B cell (primary cell): ENCODE measurements around the gene RPS5. TPM values are rescaled to one million over a fixed set of nuclear protein-coding genes. Genes with fewer than 3 reads are reported as not detected.

Experiments used
- ATAC-seq: fragments of 200-7000 bp; cut with Tn5 transposase; one replicate; pipeline ENCODE4 v1.10.0; 2021; ENCODE audit warnings: low read depth, mild to moderate bottlenecking, moderate number of reproducible peaks, moderate library complexity
- CTCF ChIA-PET: fragments of 350-600 bp; sonication (Branson Sonifier 250); formaldehyde crosslinking; loops from one replicate; lab custom pipeline; 2021; ENCODE audit warnings: antibody characterized with exemption, inconsistent platforms; lab: Charles Lee
- POLR2A ChIA-PET: fragments of 350-600 bp; sonication (Branson Sonifier 250); formaldehyde crosslinking; loops from one replicate; lab custom pipeline; 2021; ENCODE audit warnings: antibody characterized with exemption; lab: Charles Lee
- DNase-seq: peaks from one replicate; pipeline ENCODE4 v3.0.0; 2013
- H2AFZ ChIP-seq: 2 replicates; pipeline ENCODE4 v1.6.1; 2012; ENCODE audit warnings: mild to moderate bottlenecking, low read depth, low read length; ENCODE audit not compliant: insufficient read depth, poor library complexity, severe bottlenecking
- H3K27ac ChIP-seq, 2 donors: 1 replicate in 1 of 2; 2 replicates in 1 of 2; pipeline ENCODE4 v1.5.1; 2012 to 2013; ENCODE audit warnings: low read length in 2 of 2, mild to moderate bottlenecking in 2 of 2, moderate library complexity in 1 of 2
- H3K27me3 ChIP-seq, 4 experiments: fragments of 200-600 bp in 1 of 4; sonication (generic) in 1 of 4; replicated peaks in 1 of 4; 1 replicate in 2 of 4; 2 replicates in 2 of 4; pipeline versions ENCODE4 v1.6.1 to v1.7.0; 2013 to 2016; ENCODE audit warnings: low read length in 3 of 4, mild to moderate bottlenecking in 2 of 4, mixed read lengths in 1 of 4, moderate library complexity in 1 of 4; ENCODE audit not compliant: insufficient read depth in 4 of 4, control insufficient read depth in 3 of 4; ENCODE audit errors: control extremely low read depth in 1 of 4
- H3K36me3 ChIP-seq, 2 experiments: replicated peaks in 1 of 2; 1 replicate in 1 of 2; 2 replicates in 1 of 2; pipeline versions ENCODE4 v1.6.1 to v1.7.1; 2013; ENCODE audit warnings: low read length in 1 of 2; ENCODE audit not compliant: insufficient read depth in 2 of 2, control insufficient read depth in 1 of 2; ENCODE audit errors: control extremely low read depth in 1 of 2, extremely low read depth in 1 of 2
- H3K4me1 ChIP-seq, 2 donors: fragments of 200-600 bp in 1 of 2; sonication (generic) in 1 of 2; 1 replicate in 1 of 2; 2 replicates in 1 of 2; pipeline versions ENCODE4 v1.5.1 to v1.6.1; 2013 to 2017; ENCODE audit warnings: low read length in 2 of 2; ENCODE audit not compliant: control insufficient read depth in 2 of 2, insufficient read depth in 2 of 2
- H3K4me2 ChIP-seq: replicated peaks from 2 replicates; pipeline ENCODE3; 2012; ENCODE audit warnings: mild to moderate bottlenecking, low read depth, low read length; ENCODE audit not compliant: poor library complexity, severe bottlenecking
- H3K4me3 ChIP-seq, 5 experiments: fragments of 200-600 bp in 1 of 5; sonication (generic) in 1 of 5; 1 replicate in 3 of 5; 2 replicates in 2 of 5; pipeline versions ENCODE4 v1.5.1 to v1.7.0; 2011 to 2016; ENCODE audit warnings: low read length in 4 of 5, mild to moderate bottlenecking in 4 of 5, low read depth in 2 of 5, control low read depth in 1 of 5, moderate library complexity in 1 of 5; ENCODE audit not compliant: insufficient read depth in 1 of 5; ENCODE audit errors: control extremely low read depth in 1 of 5, extremely low read depth in 1 of 5
- H3K79me2 ChIP-seq: fragments of 200-600 bp; sonication (generic); one replicate; pipeline ENCODE4 v1.6.0; 2016; ENCODE audit warnings: low read length; ENCODE audit not compliant: control insufficient read depth, insufficient read depth
- H3K9ac ChIP-seq: fragments of 200-600 bp; sonication (generic); 2 replicates; pipeline ENCODE4 v1.6.1; 2017; ENCODE audit warnings: mild to moderate bottlenecking, low read length, moderate library complexity
- H3K9me3 ChIP-seq, 3 donors: one replicate each; pipeline versions ENCODE4 v1.6.1 to v1.7.1; 2013; ENCODE audit warnings: low read length in 2 of 3; ENCODE audit not compliant: control insufficient read depth in 2 of 3, insufficient read depth in 1 of 3; ENCODE audit errors: control extremely low read depth in 1 of 3
- H4K20me1 ChIP-seq: 2 replicates; pipeline ENCODE4 v1.6.0; 2012; ENCODE audit warnings: mild to moderate bottlenecking, low read length; ENCODE audit not compliant: insufficient read depth, control insufficient read depth, poor library complexity, severe bottlenecking
- H3K27ac Mint-ChIP-seq: one replicate; pipeline ENCODE4 v1.8.0; 2021; ENCODE audit warnings: mixed read lengths
- H3K27me3 Mint-ChIP-seq: one replicate; pipeline ENCODE4 v1.8.0; 2021; ENCODE audit warnings: mixed read lengths
- H3K4me1 Mint-ChIP-seq: one replicate; pipeline ENCODE4 v1.8.0; 2021; ENCODE audit warnings: mixed read lengths
- H3K4me3 Mint-ChIP-seq: one replicate; pipeline ENCODE4 v1.8.0; 2021; ENCODE audit warnings: mixed read lengths
- H3K9me3 Mint-ChIP-seq: one replicate; pipeline ENCODE4 v1.8.0; 2022; ENCODE audit warnings: mixed read lengths; ENCODE audit not compliant: insufficient read depth
- CTCF ChIP-seq: fragments of 200-600 bp; IDR thresholded peaks from one replicate; pipeline ENCODE4 v1.8.0; 2022; ENCODE audit warnings: antibody characterized with exemption, mild to moderate bottlenecking
- EZH2 ChIP-seq: IDR thresholded peaks from 2 replicates; pipeline ENCODE4 v1.6.1; 2012; ENCODE audit warnings: borderline replicate concordance, low read depth, mild to moderate bottlenecking, moderate library complexity, low read length; ENCODE audit not compliant: insufficient read depth, poor library complexity, severe bottlenecking
- WGBS: methylation state at CpG from one replicate; pipeline ENCODE4 v1.1.5; 2013; ENCODE audit warnings: missing lambda C conversion rate; ENCODE audit not compliant: insufficient coverage; 5-methylcytosine and 5-hydroxymethylcytosine counted together
- intact Hi-C: fragments of 100-400 bp; cut with micrococcal nuclease; formaldehyde crosslinking; loops from one replicate; pipeline ENCODE4 v1.10.0; 2022
- polyA plus RNA-seq: library from polyadenylated mRNA; depleted of rRNA; stranded (reverse); fragments of >200 nt; gene quantifications from 2 replicates; pipeline ENCODE4 v1.2.3, GENCODE V29; 2012
- total RNA-seq, 2 donors: library from RNA; stranded (reverse); fragments of 120-200 nt in 1 of 2; gene quantifications; 1 replicate in 1 of 2; 2 replicates in 1 of 2; pipeline versions ENCODE4 v1.2.3 to v1.2.4, GENCODE V29; 2013 to 2022

The RPS5 gene
- total and polyA plus RNA-seq, 2 donors (not counting 1 experiment from before 2014, with no cell fraction given): 1,311 to 4,330 TPM

DNA sequence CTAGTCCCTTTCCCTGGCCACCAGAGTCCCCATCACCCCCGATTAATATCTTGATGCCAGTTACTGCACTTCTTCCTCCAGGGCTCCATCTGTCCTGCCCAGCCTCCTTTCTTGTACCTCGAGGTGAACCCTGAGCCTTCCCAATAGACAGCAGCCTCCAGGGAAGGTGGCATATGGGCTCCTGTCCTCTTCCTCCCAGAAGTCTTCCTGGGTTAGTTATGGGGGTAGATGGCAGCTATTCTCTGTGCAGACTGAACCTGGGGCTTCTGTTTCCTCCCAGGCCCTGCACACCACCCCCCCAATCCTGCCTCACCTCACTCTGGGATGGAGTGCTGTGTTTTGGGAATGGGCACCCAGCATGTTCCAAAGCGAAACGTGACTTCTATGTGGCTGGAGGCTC is 11.0 kb downstream of the RPS5 start:
- ATAC-seq (no peak), DNase-seq (no peak)
- Histone ChIP-seq H2AFZ (no peak overlapping the region), H3K79me2 (peaks cover 2% of the 10 kb centered on the region), H3K9me3 (peaks cover 0 to 12% (median 0%) of the 10 kb centered on the region in 3 donors), H3K27ac (no peak overlapping the region), H3K4me1 (peaks cover 10 to 21% of the 10 kb centered on the region in 2 donors), H3K27me3 (peaks cover 0 to 27% (median 10%) of the 10 kb centered on the region in 4 experiments), H3K4me2 (no peak overlapping the region), H3K36me3 (peaks cover 0 to 22% of the 10 kb centered on the region in 2 experiments), H4K20me1 (peaks cover 18% of the 10 kb centered on the region), H3K9ac (no peak overlapping the region), H3K4me3 (no peak overlapping the region)
- Mint-ChIP-seq H3K4me3 (no peak overlapping the region), H3K4me1 (peaks cover 7% of the 10 kb centered on the region), H3K27me3 (peaks cover 3% of the 10 kb centered on the region), H3K9me3 (no peaks in the 10 kb centered on the region), H3K27ac (no peak overlapping the region)
- intact Hi-C loops: no loop called here
- CTCF ChIA-PET: no interaction called here
- POLR2A ChIA-PET: no interaction called here
- TF ChIP-seq EZH2 (no peak), CTCF (no peak)
- WGBS: 90% methylated on average over 3 of the region's 4 CpGs

DNA sequence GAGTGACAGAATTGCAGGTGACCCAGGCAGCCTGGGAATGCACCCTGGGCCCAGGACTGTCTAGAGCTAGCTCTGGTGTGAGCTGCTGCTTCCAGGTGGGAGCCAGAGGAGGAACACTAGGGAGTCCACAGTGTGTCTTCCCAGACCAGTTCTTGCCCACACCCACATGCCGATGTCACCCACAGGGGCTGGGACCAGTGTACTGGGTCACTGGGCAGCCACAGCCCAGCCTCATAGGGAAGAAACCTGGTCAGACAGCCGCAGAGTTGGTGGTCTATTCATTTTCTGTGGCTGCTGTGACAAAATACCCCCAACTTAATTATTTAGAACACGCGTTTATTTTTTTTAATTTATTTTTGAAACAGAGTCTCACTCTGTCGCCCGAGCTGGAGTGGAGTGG is 11.5 kb downstream of the RPS5 start:
- ChIA-PET POLR2A (no interaction called here), CTCF (no interaction called here)
- H3K27me3 Mint-ChIP-seq: peaks cover 3% of the 10 kb centered on the region
- Histone ChIP-seq H4K20me1 (peaks cover 13% of the 10 kb centered on the region), H3K36me3 (peaks cover 0 to 17% of the 10 kb centered on the region in 2 experiments), H2AFZ (no peak overlapping the region), H3K4me2 (no peak overlapping the region), H3K9me3 (peaks cover 0 to 12% (median 0%) of the 10 kb centered on the region in 3 donors), H3K27ac (no peak overlapping the region), H3K27me3 (peaks cover 0 to 27% (median 10%) of the 10 kb centered on the region in 4 experiments), H3K4me1 (peaks cover 10 to 21% of the 10 kb centered on the region in 2 donors), H3K79me2 (peaks cover 2% of the 10 kb centered on the region), H3K4me3 (no peak overlapping the region), H3K9ac (no peak overlapping the region)
- no peak for TF ChIP-seq CTCF
- TF ChIP-seq EZH2: no peak
- H3K27ac Mint-ChIP-seq: no peak overlapping the region
- H3K4me3 Mint-ChIP-seq: no peak overlapping the region
- DNase-seq (no peak), ATAC-seq (no peak)
- peaks cover 7% of the 10 kb centered on the region for H3K4me1 Mint-ChIP-seq
- 100% methylated on average over 3 of the region's 6 CpGs for WGBS
- no peaks in the 10 kb centered on the region for H3K9me3 Mint-ChIP-seq
- intact Hi-C loops: no loop called here
